K562 (cell line): ENCODE results near the gene HLA-DOB. TPM values are rescaled to one million over a fixed set of nuclear protein-coding genes. Genes with fewer than 3 reads are reported as not detected.

ENCODE experiments used
- BCL6 ChIP-seq: fragments of 250-450 bp; sonication (Bioruptor Pico); IDR thresholded peaks from 2 replicates; pipeline ENCODE4 v1.4.0; 2020
- BCOR ChIP-seq: fragments of 450-650 bp; IDR thresholded peaks from 2 replicates; pipeline ENCODE4 v1.6.1; 2016
- BMI1 ChIP-seq: fragments of 150-350 bp; IDR thresholded peaks from 2 replicates; pipeline ENCODE4 v1.6.1; 2014; ENCODE audit warnings: low read length
- CC2D1A ChIP-seq: fragments of 450-650 bp; IDR thresholded peaks from 2 replicates; pipeline ENCODE4 v1.6.1; 2017; ENCODE audit warnings: mild to moderate bottlenecking
- CHAMP1 ChIP-seq: fragments of 450-650 bp; IDR thresholded peaks from 2 replicates; pipeline ENCODE4 v1.6.1; 2016; ENCODE audit warnings: mild to moderate bottlenecking
- ELF4 ChIP-seq: fragments of 450-650 bp; formaldehyde crosslinking; IDR thresholded peaks from 2 replicates; pipeline ENCODE4 v1.4.0; 2022; ENCODE audit warnings: missing genetic modification characterization
- GABPB1 ChIP-seq: sonication (generic); formaldehyde crosslinking; IDR thresholded peaks from 2 replicates; pipeline ENCODE4 v1.8.0; 2022; ENCODE audit warnings: mild to moderate bottlenecking, missing genetic modification reagents
- KDM4B ChIP-seq, 2 experiments: fragments of 450-650 bp in 1 of 2; sonication (generic) in 1 of 2; IDR thresholded peaks; 2 replicates each; pipeline ENCODE4 v1.6.1; 2016 to 2017; ENCODE audit warnings: borderline replicate concordance in 2 of 2, antibody characterized with exemption in 1 of 2, low read depth in 1 of 2, mild to moderate bottlenecking in 1 of 2
- NFATC3 ChIP-seq: fragments of 450-650 bp; IDR thresholded peaks from 2 replicates; pipeline ENCODE4 v1.6.1; 2017; ENCODE audit warnings: mild to moderate bottlenecking
- NFXL1 ChIP-seq: fragments of 450-650 bp; formaldehyde crosslinking; IDR thresholded peaks from 2 replicates; pipeline ENCODE4 v1.4.0; 2021; ENCODE audit warnings: mild to moderate bottlenecking
- NRF1 ChIP-seq, 2 experiments: fragments of 450-650 bp; IDR thresholded peaks in 1 of 2; conservative IDR thresholded peaks in 1 of 2; 2 replicates each; pipeline ENCODE4 v1.6.1; 2014; ENCODE audit warnings: mild to moderate bottlenecking in 2 of 2
- POU5F1 ChIP-seq: fragments of 150-350 bp; IDR thresholded peaks from 2 replicates; pipeline ENCODE4 v1.6.1; 2014; ENCODE audit warnings: borderline replicate concordance, low read length, low read depth, mild to moderate bottlenecking; ENCODE audit not compliant: partially characterized antibody
- SRSF9 ChIP-seq: fragments of 200-400 bp; formaldehyde crosslinking; IDR thresholded peaks from 2 replicates; pipeline ENCODE4 v1.6.1; 2017; ENCODE audit warnings: low read depth, low read length, borderline replicate concordance
- ZBTB11 ChIP-seq, 3 experiments: fragments of 200-800 bp in 1 of 3; fragments of 250-450 bp in 1 of 3; fragments of 450-650 bp in 1 of 3; sonication (Bioruptor Pico) in 1 of 3; sonication (Bioruptor generic) in 1 of 3; formaldehyde crosslinking in 1 of 3; IDR thresholded peaks; 2 replicates each; pipeline versions ENCODE4 v1.6.1 to v1.8.0; 2016 to 2022; ENCODE audit warnings: mild to moderate bottlenecking in 2 of 3, missing genetic modification characterization in 2 of 3, missing compliant biosample characterization in 1 of 3, moderate library complexity in 1 of 3
- ZNF24 ChIP-seq: fragments of 450-650 bp; IDR thresholded peaks from 2 replicates; pipeline ENCODE4 v1.6.1; 2016
- ZNF449 ChIP-seq: fragments of 250-450 bp; sonication (Bioruptor Pico); IDR thresholded peaks from 2 replicates; pipeline ENCODE4 v1.8.0; 2022; ENCODE audit warnings: moderate library complexity, mild to moderate bottlenecking, inconsistent platforms
- polyA plus RNA-seq, 8 experiments: library from polyadenylated mRNA; depleted of rRNA in 4 of 8; stranded (reverse) in 5 of 8; unstranded in 3 of 8; fragments of >200 nt; fragmentation: Nextera tagmentation in 2 of 8; fragmentation: Illumina TruSeq in 1 of 8; extraction: Ambion mirVana in 2 of 8; extraction: Trizol in 1 of 8; gene quantifications; 2 replicates each; pipeline versions ENCODE4 v1.2.1 to v1.2.3, GENCODE V29; 2011 to 2014; ENCODE audit warnings: inconsistent platforms in 1 of 8, missing spikeins in 1 of 8
- total RNA-seq, 7 experiments: library from RNA; depleted of rRNA in 6 of 7; stranded (reverse); fragments of >200 nt in 6 of 7; fragmentation: Illumina TruSeq in 2 of 7; extraction: Trizol in 2 of 7; gene quantifications; 2 replicates each; pipeline versions ENCODE4 v1.2.1 to v1.2.3, GENCODE V29; 2011 to 2021; ENCODE audit warnings: low replicate concordance in 1 of 7
- TF ChIP-seq, protein P1 (sequence below): sonication (generic); formaldehyde crosslinking; IDR thresholded peaks from 2 replicates; pipeline ENCODE4 v1.9.0; 2022; ENCODE audit warnings: mild to moderate bottlenecking, missing genetic modification reagents
- TF ChIP-seq, protein P2 (sequence below): sonication (generic); formaldehyde crosslinking; IDR thresholded peaks from 2 replicates; pipeline ENCODE4 v1.8.1; 2023; ENCODE audit warnings: mild to moderate bottlenecking, missing genetic modification reagents

Gene HLA-DOB
- total and polyA plus RNA-seq, 9 of the 15 experiments (the other 6 are each of a cell fraction or from before 2014, with no cell fraction given) = 1.2 to 4.0 (median 2.5) TPM

DNA sequence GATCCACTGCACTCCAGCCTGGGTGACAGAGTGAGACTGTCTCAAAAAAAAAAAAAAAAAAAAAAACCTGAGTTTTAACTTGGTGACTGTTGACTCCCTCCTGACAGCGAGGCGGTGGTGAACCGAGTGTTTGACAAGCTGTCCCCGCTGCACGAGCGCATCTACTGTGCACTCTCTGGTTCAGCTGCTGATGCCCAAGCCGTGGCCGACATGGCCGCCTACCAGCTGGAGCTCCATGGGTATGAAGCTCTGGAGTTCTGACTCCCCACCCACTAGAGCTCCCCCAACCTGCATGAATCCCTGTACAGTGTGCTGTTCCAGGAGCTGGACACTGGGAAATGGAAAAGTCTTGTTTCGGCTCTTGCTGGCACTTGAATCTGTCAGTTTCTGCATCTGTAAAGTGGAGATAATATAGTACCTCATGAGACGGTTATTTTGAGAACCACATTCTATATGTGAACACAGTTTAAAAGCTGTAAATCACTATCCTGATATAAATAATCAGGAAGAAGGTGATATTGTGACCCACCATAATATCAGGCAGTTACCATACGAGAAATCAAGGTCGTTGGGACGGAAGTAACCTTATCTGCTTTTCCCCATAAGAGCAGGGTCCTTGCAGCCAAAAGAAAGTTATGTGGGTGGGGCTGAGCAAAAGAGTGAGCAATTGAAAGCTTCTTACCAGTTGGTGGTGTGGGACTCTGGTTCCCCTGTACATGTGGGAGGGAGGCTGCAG is 40.5 kb upstream of the HLA-DOB start (continued):
- TF ChIP-seq ZNF449 (CRISPR knock-in tag) = no peak
- TF ChIP-seq ELF4 = 0 out of 2 replicates have a peak, but pooled peaks have one; percentile 47
- TF ChIP-seq, protein P1, sequence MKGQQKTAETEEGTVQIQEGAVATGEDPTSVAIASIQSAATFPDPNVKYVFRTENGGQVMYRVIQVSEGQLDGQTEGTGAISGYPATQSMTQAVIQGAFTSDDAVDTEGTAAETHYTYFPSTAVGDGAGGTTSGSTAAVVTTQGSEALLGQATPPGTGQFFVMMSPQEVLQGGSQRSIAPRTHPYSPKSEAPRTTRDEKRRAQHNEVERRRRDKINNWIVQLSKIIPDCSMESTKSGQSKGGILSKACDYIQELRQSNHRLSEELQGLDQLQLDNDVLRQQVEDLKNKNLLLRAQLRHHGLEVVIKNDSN = no peak
- TF ChIP-seq KDM4B (IDR thresholded peaks at IDR 0.05; ENCODE audit: borderline replicate concordance in 2 of 2, low read depth in 1 of 2) = no peak
- TF ChIP-seq NFATC3 = no peak
- peak; percentile 47 for TF ChIP-seq BCOR
- no peak for TF ChIP-seq NRF1 (conservative IDR thresholded peaks at IDR 0.05 in 1 of 2, IDR thresholded peaks at IDR 0.05 in 1 of 2)
- no peak for TF ChIP-seq GABPB1 (CRISPR knock-in tag)
- no peak for TF ChIP-seq BMI1
- TF ChIP-seq NFXL1 (CRISPR knock-in tag) = no peak
- TF ChIP-seq POU5F1 = no peak
- TF ChIP-seq, protein P2, sequence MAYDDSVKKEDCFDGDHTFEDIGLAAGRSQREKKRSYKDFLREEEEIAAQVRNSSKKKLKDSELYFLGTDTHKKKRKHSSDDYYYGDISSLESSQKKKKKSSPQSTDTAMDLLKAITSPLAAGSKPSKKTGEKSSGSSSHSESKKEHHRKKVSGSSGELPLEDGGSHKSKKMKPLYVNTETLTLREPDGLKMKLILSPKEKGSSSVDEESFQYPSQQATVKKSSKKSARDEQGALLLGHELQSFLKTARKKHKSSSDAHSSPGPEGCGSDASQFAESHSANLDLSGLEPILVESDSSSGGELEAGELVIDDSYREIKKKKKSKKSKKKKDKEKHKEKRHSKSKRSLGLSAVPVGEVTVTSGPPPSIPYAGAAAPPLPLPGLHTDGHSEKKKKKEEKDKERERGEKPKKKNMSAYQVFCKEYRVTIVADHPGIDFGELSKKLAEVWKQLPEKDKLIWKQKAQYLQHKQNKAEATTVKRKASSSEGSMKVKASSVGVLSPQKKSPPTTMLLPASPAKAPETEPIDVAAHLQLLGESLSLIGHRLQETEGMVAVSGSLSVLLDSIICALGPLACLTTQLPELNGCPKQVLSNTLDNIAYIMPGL (CRISPR knock-in tag) = no peak
- TF ChIP-seq ZNF24 = no peak
- no peak for TF ChIP-seq SRSF9
- TF ChIP-seq CHAMP1 = no peak
- TF ChIP-seq CC2D1A = no peak
- no peak for TF ChIP-seq BCL6 (CRISPR knock-in tag)
- TF ChIP-seq ZBTB11 (CRISPR knock-in tag; IDR thresholded peaks at IDR 0.05) = no peak
